ENCODE results near the gene HPCAL1.

The HPCAL1 gene

DNA sequence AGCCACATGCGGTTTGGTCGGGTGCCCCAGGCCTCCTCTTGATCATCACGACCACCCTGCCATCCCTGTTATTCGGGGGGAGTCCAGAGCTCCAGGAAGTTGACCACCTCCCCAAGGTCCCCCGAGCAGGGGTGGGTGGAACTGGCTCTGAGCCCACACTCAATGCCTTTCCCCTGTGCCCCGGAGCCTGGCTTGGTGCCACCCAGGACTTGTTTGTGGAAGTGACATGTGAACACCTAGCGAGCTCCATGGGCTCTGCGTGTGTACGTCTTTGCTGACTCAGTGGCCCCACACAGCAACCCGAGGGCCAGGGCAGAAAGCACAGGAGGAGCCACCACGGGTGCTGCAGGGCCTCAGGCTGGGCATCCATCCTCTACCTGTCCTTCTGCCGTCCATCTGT is 112.9 kb downstream of the HPCAL1 start:
- Histone ChIP-seq H3K4me3 (ENCODE audit: severe bottlenecking) (no peak overlapping the region), H3K9me3 (ENCODE audit: severe bottlenecking) (no peaks in the 10 kb centered on the region), H3K27me3 (ENCODE audit: insufficient read depth, poor library complexity, severe bottlenecking) (no peaks in the 10 kb centered on the region), H3K36me3 (ENCODE audit: low read depth) (peaks cover 7% of the 10 kb centered on the region; the same call in 1 of the 2 replicates), H3K27ac (ENCODE audit: poor library complexity, severe bottlenecking) (no peak overlapping the region), H3K4me1 (ENCODE audit: insufficient read depth, poor library complexity, severe bottlenecking) (peaks cover 4% of the 10 kb centered on the region)
- no peak for ATAC-seq (ENCODE audit: low read depth)
- DNase-seq (ENCODE audit: low spot score) = no peak
- TF ChIP-seq, protein P1, sequence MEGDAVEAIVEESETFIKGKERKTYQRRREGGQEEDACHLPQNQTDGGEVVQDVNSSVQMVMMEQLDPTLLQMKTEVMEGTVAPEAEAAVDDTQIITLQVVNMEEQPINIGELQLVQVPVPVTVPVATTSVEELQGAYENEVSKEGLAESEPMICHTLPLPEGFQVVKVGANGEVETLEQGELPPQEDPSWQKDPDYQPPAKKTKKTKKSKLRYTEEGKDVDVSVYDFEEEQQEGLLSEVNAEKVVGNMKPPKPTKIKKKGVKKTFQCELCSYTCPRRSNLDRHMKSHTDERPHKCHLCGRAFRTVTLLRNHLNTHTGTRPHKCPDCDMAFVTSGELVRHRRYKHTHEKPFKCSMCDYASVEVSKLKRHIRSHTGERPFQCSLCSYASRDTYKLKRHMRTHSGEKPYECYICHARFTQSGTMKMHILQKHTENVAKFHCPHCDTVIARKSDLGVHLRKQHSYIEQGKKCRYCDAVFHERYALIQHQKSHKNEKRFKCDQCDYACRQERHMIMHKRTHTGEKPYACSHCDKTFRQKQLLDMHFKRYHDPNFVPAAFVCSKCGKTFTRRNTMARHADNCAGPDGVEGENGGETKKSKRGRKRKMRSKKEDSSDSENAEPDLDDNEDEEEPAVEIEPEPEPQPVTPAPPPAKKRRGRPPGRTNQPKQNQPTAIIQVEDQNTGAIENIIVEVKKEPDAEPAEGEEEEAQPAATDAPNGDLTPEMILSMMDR (IDR thresholded peaks at IDR 0.05; ENCODE audit: poor library complexity, severe bottlenecking) = no peak

DNA sequence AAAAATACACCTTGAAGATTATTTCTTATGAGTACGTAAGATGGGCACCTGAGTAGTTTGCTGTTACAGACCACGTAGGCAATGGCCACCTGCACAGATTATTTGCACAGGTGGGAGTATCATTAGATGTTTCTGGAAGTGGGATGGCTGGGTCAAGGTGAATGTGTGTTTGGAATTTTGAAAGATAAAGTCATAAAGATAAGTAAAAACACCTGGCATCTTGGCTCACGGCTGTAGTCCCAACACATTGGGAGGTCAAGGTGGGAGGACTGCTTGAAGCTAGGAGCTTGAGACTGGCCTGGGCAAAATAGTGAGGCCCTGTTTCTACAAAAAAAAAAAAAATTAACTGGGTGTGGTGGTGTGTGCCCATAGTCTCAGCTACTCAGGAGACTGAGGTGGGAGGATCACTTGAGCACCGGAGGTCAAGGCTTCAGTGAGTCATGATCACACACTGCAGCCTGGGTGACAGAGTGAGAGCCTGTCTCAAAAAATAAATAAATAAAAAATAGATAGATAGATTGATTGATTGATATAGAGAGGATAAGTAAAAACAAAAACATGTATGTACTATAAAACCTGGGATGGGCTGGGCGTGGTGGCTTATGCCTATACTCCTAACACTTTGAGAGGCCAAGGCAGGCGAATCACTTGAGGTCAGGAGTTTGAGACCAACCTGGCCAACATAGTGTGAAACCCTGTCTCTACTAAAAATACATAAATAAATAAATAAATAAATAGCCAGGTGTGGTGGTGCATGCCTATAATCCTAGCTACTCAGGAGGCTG is 115.0 kb downstream of the HPCAL1 start:
- Histone ChIP-seq H3K4me1 (ENCODE audit: insufficient read depth, poor library complexity, severe bottlenecking) (peaks cover 4% of the 10 kb centered on the region), H3K27ac (ENCODE audit: poor library complexity, severe bottlenecking) (no peak overlapping the region), H3K36me3 (ENCODE audit: low read depth) (no peaks in the 10 kb centered on the region; the same call in 1 of the 2 replicates), H3K27me3 (ENCODE audit: insufficient read depth, poor library complexity, severe bottlenecking) (no peaks in the 10 kb centered on the region), H3K9me3 (ENCODE audit: severe bottlenecking) (no peaks in the 10 kb centered on the region), H3K4me3 (ENCODE audit: severe bottlenecking) (no peak overlapping the region)
- TF ChIP-seq, protein P1 (IDR thresholded peaks at IDR 0.05; ENCODE audit: poor library complexity, severe bottlenecking) = no peak
- ATAC-seq (ENCODE audit: low read depth) (no peak), DNase-seq (ENCODE audit: low spot score) (no peak)

DNA sequence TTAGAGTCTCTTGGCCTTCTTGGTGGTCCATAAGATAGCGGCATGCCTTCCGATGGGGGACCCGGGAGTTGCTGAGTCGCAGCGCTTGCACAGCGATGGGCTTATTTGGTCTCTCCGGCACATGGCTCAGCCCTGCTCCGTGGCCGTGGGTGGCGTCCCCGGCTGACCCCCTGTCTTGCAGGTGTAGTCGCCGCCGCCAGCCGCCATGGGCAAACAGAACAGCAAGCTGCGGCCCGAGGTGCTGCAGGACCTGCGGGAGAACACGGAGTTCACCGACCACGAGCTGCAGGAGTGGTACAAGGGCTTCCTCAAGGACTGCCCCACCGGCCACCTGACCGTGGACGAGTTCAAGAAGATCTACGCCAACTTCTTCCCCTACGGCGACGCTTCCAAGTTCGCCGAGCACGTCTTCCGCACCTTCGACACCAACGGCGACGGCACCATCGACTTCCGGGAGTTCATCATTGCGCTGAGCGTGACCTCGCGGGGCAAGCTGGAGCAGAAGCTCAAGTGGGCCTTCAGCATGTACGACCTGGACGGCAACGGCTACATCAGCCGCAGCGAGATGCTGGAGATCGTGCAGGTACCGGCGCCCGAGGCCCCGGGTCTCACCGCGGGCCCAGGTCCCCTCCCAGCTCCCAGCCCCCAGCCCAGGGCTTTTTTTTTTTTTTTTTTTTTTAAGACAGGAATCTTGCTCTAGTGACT is 117.0 kb downstream of the HPCAL1 start:
- Histone ChIP-seq H3K27me3 (ENCODE audit: insufficient read depth, poor library complexity, severe bottlenecking) (no peaks in the 10 kb centered on the region), H3K36me3 (ENCODE audit: low read depth) (peaks cover 6% of the 10 kb centered on the region), H3K9me3 (ENCODE audit: severe bottlenecking) (no peaks in the 10 kb centered on the region), H3K27ac (ENCODE audit: poor library complexity, severe bottlenecking) (no peak overlapping the region), H3K4me3 (ENCODE audit: severe bottlenecking) (no peak overlapping the region), H3K4me1 (ENCODE audit: insufficient read depth, poor library complexity, severe bottlenecking) (no peaks in the 10 kb centered on the region)
- ATAC-seq (ENCODE audit: low read depth) (no peak), DNase-seq (ENCODE audit: low spot score) (no peak)
- TF ChIP-seq, protein P1 (IDR thresholded peaks at IDR 0.05; ENCODE audit: poor library complexity, severe bottlenecking) = no peak

DNA sequence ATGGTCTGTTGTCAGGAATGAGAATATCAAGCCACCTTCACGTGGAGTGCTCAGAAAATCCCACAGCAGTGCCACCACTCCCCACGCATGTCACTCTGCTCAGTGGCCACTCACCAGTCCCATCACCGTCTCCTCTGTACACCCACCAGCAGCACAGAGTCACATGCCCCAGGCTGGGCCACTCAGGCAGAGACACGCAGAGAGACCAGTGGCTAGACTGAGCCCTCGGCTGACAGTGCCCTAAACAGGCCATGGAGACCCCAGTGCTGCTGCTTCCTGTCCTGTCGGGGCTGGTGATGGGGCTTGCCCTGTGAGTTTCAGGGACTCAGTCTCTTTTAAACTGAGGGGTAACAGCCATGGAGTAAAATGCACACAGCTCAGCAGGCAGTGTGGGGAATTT is 119.5 kb downstream of the HPCAL1 start:
- Histone ChIP-seq H3K36me3 (ENCODE audit: low read depth) (peaks cover 6% of the 10 kb centered on the region), H3K27me3 (ENCODE audit: insufficient read depth, poor library complexity, severe bottlenecking) (no peaks in the 10 kb centered on the region), H3K4me1 (ENCODE audit: insufficient read depth, poor library complexity, severe bottlenecking) (no peaks in the 10 kb centered on the region), H3K27ac (ENCODE audit: poor library complexity, severe bottlenecking) (no peak overlapping the region), H3K9me3 (ENCODE audit: severe bottlenecking) (no peaks in the 10 kb centered on the region), H3K4me3 (ENCODE audit: severe bottlenecking) (no peak overlapping the region)
- TF ChIP-seq, protein P1 (IDR thresholded peaks at IDR 0.05; ENCODE audit: poor library complexity, severe bottlenecking) = no peak
- DNase-seq (ENCODE audit: low spot score) = no peak
- ATAC-seq (ENCODE audit: low read depth) = no peak
